DND-41 (cell line): ENCODE results near the gene MMP25.

Source experiments
- ATAC-seq: fragments of 200-7000 bp; cut with Tn5 transposase; 3 replicates; pipeline ENCODE4 v1.9.1; 2021; ENCODE audit warnings: low read depth; ENCODE audit not compliant: insufficient read depth
- DNase-seq: peaks from one replicate; pipeline ENCODE4 v3.0.0-alpha.2; 2020
- H2AFZ ChIP-seq: 2 replicates; pipeline ENCODE4 v1.6.0; 2012; ENCODE audit warnings: low read depth, low read length
- H3K27ac ChIP-seq: 2 replicates; pipeline ENCODE4 v1.5.1; 2012; ENCODE audit warnings: low read length, inconsistent platforms
- H3K27me3 ChIP-seq: fragments of 200-600 bp; sonication (generic); 2 replicates; pipeline ENCODE4 v1.6.0; 2012; ENCODE audit warnings: low read length, mild to moderate bottlenecking, inconsistent platforms; ENCODE audit not compliant: insufficient read depth, poor library complexity
- H3K36me3 ChIP-seq: 2 replicates; pipeline ENCODE4 v1.5.1; 2012; ENCODE audit warnings: low read length, inconsistent platforms; ENCODE audit not compliant: insufficient read depth
- H3K4me1 ChIP-seq: 2 replicates; pipeline ENCODE4 v1.5.1; 2012; ENCODE audit warnings: mild to moderate bottlenecking, low read length; ENCODE audit not compliant: insufficient read depth
- H3K4me2 ChIP-seq: 2 replicates; pipeline ENCODE4 v1.6.0; 2012; ENCODE audit warnings: mild to moderate bottlenecking, moderate library complexity, low read length, inconsistent platforms; ENCODE audit not compliant: insufficient read depth
- H3K4me3 ChIP-seq, 2 experiments: fragments of 200-600 bp in 1 of 2; shearing (Covaris generic) in 1 of 2; 2 replicates each; pipeline ENCODE4 v1.5.1; 2012 to 2016; ENCODE audit warnings: inconsistent platforms in 2 of 2, low read length in 2 of 2, mild to moderate bottlenecking in 2 of 2, low read depth in 1 of 2, moderate library complexity in 1 of 2
- H3K79me2 ChIP-seq: 2 replicates; pipeline ENCODE4 v1.6.0; 2012; ENCODE audit warnings: low read length, inconsistent platforms; ENCODE audit not compliant: insufficient read depth
- H3K9ac ChIP-seq: 2 replicates; pipeline ENCODE4 v1.6.0; 2012; ENCODE audit warnings: low read depth, mild to moderate bottlenecking, inconsistent platforms, low read length, moderate library complexity
- H3K9me3 ChIP-seq: 2 replicates; pipeline ENCODE4 v1.5.1; 2012; ENCODE audit warnings: low read length, moderate library complexity, mild to moderate bottlenecking, inconsistent platforms; ENCODE audit not compliant: insufficient read depth, severe bottlenecking
- H4K20me1 ChIP-seq: 2 replicates; pipeline ENCODE4 v1.6.0; 2012; ENCODE audit warnings: low read length; ENCODE audit not compliant: insufficient read depth
- CTCF ChIP-seq: IDR thresholded peaks from 2 replicates; pipeline ENCODE4 v1.5.1; 2012; ENCODE audit warnings: borderline replicate concordance, low read length, moderate library complexity, mild to moderate bottlenecking; ENCODE audit not compliant: poor library complexity, severe bottlenecking; ENCODE audit errors: extremely low read depth
- EZH2 ChIP-seq: IDR thresholded peaks from 3 replicates; pipeline ENCODE4 v1.6.1; 2012; ENCODE audit warnings: borderline replicate concordance, low read depth, mild to moderate bottlenecking, moderate library complexity, low read length, inconsistent platforms; ENCODE audit not compliant: severe bottlenecking

MMP25 gene

GRCh38 chr16:3012828-3013420, 33.4 kb upstream of the MMP25 start, which contains the start of gene CLDN9:
CLDN9 (plus strand) TSS chr16:3012923; CDS start chr16:3013363, 440 bp downstream.
- no peak within 1 kb of the TSS for H3K27ac ChIP-seq
- H3K36me3 ChIP-seq, result no peaks in the 10 kb centered on the region
- no peak within 1 kb of the TSS for H2AFZ ChIP-seq
- no peak within 1 kb of the TSS for H3K4me2 ChIP-seq
- ATAC-seq (no peak), DNase-seq (no peak)
- no peaks in the 10 kb centered on the region for H3K9me3 ChIP-seq
- peaks cover 14% of the 10 kb centered on the region for H3K4me1 ChIP-seq
- TF ChIP-seq CTCF, result no peak
- TF ChIP-seq EZH2, result no peak
- H3K4me3 ChIP-seq, result no peak within 1 kb of the TSS
- no peak within 1 kb of the TSS for H3K9ac ChIP-seq
- no peaks in the 10 kb centered on the region; the same call in 1 of the 2 replicates for H4K20me1 ChIP-seq
- no peaks in the 10 kb centered on the region for H3K27me3 ChIP-seq
- no peaks in the 10 kb centered on the region for H3K79me2 ChIP-seq

- Histone ChIP-seq H3K4me1 (peaks cover 8% of the 10 kb centered on the region), H2AFZ (no peak overlapping the region)
- no peak; the same call in 2 of the 3 replicates for ATAC-seq
Observed at GRCh38 chr16:3013491-3013951, 32.8 kb upstream of the MMP25 start.

DNA sequence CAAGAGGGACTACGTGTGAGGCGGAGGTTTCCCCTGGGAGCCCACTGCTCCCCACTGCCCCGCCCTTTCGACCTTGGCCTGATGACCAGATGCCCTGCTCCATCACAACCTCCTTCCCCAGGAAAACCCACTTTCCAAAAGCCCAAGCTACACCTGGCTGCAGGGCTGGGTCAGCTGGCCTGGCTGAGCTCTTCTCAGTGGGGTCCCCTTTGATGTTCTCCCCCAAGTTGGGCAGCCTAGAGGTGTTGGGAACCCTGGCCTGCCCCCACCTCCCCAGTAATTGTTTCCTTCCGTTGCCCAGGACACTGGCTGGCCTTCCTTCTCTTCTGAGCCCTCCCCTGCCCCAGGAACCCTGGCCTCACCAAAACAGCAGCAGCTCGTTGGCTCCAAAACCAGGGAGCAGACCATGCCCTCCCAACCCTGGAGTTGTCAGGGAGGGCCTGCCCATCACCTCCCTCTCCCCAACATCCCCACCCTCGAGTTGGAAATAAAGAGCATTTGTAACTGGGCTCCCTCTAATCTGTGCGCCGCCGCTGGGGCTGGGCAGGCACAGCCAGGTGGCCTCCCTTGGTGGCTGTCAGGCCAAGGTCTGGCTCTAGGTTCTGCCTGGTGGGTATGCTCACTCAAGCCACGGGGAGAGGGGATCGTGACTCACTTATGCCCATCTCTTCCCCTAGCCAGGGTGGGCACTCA, 32.2 kb upstream of the MMP25 start:
- H3K27ac ChIP-seq, result no peak overlapping the region
- ATAC-seq (no peak), DNase-seq (no peak)
- no peaks in the 10 kb centered on the region for H3K27me3 ChIP-seq
- no peak overlapping the region for H3K9ac ChIP-seq
- TF ChIP-seq EZH2 (no peak), CTCF (no peak)
- H3K9me3 ChIP-seq, result no peaks in the 10 kb centered on the region
- peaks cover 2% of the 10 kb centered on the region; the same call in 1 of the 2 replicates for H3K4me1 ChIP-seq
- no peaks in the 10 kb centered on the region for H3K79me2 ChIP-seq
- no peak overlapping the region for H3K4me2 ChIP-seq
- no peak overlapping the region for H3K4me3 ChIP-seq
- H2AFZ ChIP-seq, result no peak overlapping the region
- no peaks in the 10 kb centered on the region for H3K36me3 ChIP-seq
- H4K20me1 ChIP-seq, result no peaks in the 10 kb centered on the region; the same call in 1 of the 2 replicates

More at GRCh38 chr16:3013491-3013951, 32.8 kb upstream of the MMP25 start:
- Histone ChIP-seq H3K27me3 (no peaks in the 10 kb centered on the region), H3K9ac (no peak overlapping the region), H4K20me1 (no peaks in the 10 kb centered on the region; the same call in 1 of the 2 replicates), H3K4me3 (no peak overlapping the region), H3K27ac (no peak overlapping the region), H3K79me2 (no peaks in the 10 kb centered on the region), H3K9me3 (no peaks in the 10 kb centered on the region), H3K36me3 (no peaks in the 10 kb centered on the region), H3K4me2 (no peak overlapping the region)
- no peak for DNase-seq
- TF ChIP-seq CTCF (no peak), EZH2 (no peak)
